ENCODE results near the gene TCFL5.

The TCFL5 gene

GRCh38 chr20:62895539-62895938, 33.9 kb upstream of the TCFL5 start:
- no peak for DNase-seq

- DNase-seq: no peak
These were observed 32.6 kb upstream of the TCFL5 start for GRCh38 chr20:62894261-62894660.

GRCh38 chr20:62893700-62894099, 32.1 kb upstream of the TCFL5 start:
- DNase-seq: no peak

GRCh38 chr20:62892348-62893304, 31.0 kb upstream of the TCFL5 start:
- DNase-seq: no peak

- DNase-seq: no peak
These were observed 29.5 kb upstream of the TCFL5 start for GRCh38 chr20:62891111-62891510.

GRCh38 chr20:62890444-62890843, 28.8 kb upstream of the TCFL5 start:
- DNase-seq: no peak

GRCh38 chr20:62889871-62890270, 28.2 kb upstream of the TCFL5 start:
- no peak for DNase-seq

- no peak for DNase-seq
These were observed 27.8 kb upstream of the TCFL5 start for GRCh38 chr20:62889411-62889810.

GRCh38 chr20:62888910-62889309, 27.3 kb upstream of the TCFL5 start:
- no peak for DNase-seq

GRCh38 chr20:62888406-62888805, 26.8 kb upstream of the TCFL5 start:
- no peak for DNase-seq

GRCh38 chr20:62887860-62888239, 26.2 kb upstream of the TCFL5 start:
- DNase-seq: no peak

- DNase-seq: peak; percentile 93
These were observed 25.7 kb upstream of the TCFL5 start for GRCh38 chr20:62887152-62887859.

GRCh38 chr20:62886709-62887058, 25.1 kb upstream of the TCFL5 start:
- DNase-seq: no peak

- no peak for DNase-seq
These were observed 24.5 kb upstream of the TCFL5 start for GRCh38 chr20:62885896-62886708.

GRCh38 chr20:62885046-62885895, 23.6 kb upstream of the TCFL5 start:
- DNase-seq: no peak

- DNase-seq: no peak
These were observed 22.9 kb upstream of the TCFL5 start for GRCh38 chr20:62884556-62884955.

GRCh38 chr20:62882426-62882825, 20.8 kb upstream of the TCFL5 start:
- DNase-seq: no peak

GRCh38 chr20:62881662-62882395, 20.2 kb upstream of the TCFL5 start:
- no peak for DNase-seq

GRCh38 chr20:62880935-62881661, 19.5 kb upstream of the TCFL5 start:
- no peak for DNase-seq

GRCh38 chr20:62880147-62880934, 18.7 kb upstream of the TCFL5 start:
- DNase-seq: no peak
